GM12872 (cell line): Measurements from ENCODE around the gene PSIP1.

Experiments used
- TF ChIP-seq, protein P1 (sequence below): IDR thresholded peaks from 3 replicates; pipeline ENCODE4 v1.5.1; 2011; ENCODE audit warnings: low read depth, mild to moderate bottlenecking, low read length, moderate library complexity; ENCODE audit not compliant: insufficient read depth

Gene PSIP1

DNA sequence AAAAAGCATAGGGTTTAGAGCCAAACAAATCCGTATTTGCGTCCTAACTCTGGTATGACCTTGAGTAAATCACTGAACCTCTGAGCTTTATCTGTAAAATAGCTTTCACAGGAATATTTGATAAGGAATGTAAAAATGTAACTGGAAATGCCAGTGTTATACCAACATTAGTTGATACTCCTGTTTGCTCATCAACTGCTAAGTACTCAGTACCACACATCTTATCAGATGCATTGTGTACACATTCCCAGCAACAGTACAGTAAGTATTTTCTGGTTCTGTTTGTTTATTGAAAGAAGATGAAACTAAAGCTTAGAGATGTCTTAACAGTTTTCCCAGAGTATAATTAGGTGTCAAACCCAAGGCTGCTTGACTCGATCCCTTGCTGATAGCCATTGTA, 66.6 kb downstream of the PSIP1 start:
- TF ChIP-seq, protein P1, sequence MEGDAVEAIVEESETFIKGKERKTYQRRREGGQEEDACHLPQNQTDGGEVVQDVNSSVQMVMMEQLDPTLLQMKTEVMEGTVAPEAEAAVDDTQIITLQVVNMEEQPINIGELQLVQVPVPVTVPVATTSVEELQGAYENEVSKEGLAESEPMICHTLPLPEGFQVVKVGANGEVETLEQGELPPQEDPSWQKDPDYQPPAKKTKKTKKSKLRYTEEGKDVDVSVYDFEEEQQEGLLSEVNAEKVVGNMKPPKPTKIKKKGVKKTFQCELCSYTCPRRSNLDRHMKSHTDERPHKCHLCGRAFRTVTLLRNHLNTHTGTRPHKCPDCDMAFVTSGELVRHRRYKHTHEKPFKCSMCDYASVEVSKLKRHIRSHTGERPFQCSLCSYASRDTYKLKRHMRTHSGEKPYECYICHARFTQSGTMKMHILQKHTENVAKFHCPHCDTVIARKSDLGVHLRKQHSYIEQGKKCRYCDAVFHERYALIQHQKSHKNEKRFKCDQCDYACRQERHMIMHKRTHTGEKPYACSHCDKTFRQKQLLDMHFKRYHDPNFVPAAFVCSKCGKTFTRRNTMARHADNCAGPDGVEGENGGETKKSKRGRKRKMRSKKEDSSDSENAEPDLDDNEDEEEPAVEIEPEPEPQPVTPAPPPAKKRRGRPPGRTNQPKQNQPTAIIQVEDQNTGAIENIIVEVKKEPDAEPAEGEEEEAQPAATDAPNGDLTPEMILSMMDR = no peak

GRCh38 chr9:15438891-15439290, 71.9 kb downstream of the PSIP1 start:
- TF ChIP-seq, protein P1 = no peak

DNA sequence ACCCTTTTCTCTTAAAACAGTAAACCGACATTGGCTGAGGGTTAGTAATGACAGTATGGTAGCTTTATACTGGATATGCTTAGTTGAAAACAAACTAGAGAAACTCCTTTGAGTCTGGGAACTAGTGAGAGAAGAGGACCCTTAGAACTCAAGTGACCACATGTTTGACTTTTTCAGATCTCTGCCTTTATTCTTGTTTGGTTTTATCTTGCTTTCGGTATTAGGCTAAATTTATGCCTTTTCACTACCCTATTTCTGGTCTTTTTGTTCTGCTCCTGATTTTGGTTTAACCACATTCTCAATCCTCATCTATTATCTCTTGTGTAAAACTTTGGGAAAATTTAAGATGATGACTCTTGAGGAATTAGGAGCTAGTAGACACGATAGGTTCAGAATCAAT, 77.1 kb downstream of the PSIP1 start:
- TF ChIP-seq, protein P1 = no peak

- TF ChIP-seq, protein P1 = no peak
Measured at GRCh38 chr9:15433191-15433590, 77.6 kb downstream of the PSIP1 start.

DNA sequence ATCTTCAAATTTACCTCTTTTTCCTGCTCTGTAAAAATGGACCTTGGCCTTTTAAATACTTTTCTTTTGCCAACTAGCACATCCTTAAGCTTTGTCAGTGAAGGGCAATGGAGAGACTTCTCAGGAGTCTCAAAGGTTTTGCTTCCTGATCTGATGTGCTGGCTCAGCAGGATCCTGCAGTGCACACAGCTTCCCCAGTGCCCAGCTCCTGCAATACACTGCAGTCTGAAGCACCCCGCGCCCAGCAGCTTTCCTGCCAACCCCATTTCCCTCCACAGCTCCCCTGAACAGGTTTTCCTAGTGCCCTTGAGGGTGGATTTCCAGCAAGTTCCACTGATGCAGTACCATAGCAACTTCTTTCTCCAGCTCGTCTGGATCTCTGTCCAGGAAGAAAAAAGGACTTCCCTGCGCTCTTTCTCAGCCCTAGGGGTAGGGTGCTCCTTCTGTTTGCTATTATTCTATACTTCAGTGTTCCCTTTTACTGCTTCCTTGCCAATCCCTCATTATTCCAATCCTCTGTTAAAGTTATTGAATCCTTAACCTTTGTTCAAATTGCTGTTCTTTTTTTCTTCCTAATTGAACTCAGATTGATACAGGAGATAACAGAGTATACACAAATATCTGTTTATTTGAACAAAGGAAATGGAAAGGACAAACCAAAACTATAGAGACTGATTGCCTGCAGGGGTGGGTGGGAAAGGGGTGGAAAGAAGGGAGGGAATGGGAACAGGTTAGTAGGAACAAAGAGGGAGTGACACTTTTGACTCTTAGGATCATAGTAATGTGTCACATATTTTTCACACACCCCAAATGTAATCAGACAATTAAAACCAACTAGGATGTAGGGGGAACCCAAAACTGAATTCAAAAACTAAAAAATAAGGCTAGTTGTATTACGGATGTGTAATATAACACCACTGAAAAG, 79.6 kb downstream of the PSIP1 start:
- TF ChIP-seq, protein P1 = no peak

- TF ChIP-seq, protein P1 = no peak
Measured at GRCh38 chr9:15426019-15426418, 84.8 kb downstream of the PSIP1 start.

GRCh38 chr9:15423231-15423985, 87.4 kb downstream of the PSIP1 start:
- TF ChIP-seq, protein P1 = no peak
